Hepatocyte (in vitro differentiated cells): ENCODE measurements around the gene ZNF441.

ENCODE experiments used
- EZH2 ChIP-seq: fragments of 200-600 bp; sonication (generic); IDR thresholded peaks from 2 replicates; pipeline ENCODE4 v1.6.1; 2016; ENCODE audit warnings: antibody characterized with exemption, mild to moderate bottlenecking, borderline replicate concordance
- TF ChIP-seq, protein P1 (sequence below): fragments of 200-600 bp; sonication (generic); IDR thresholded peaks from 2 replicates; pipeline ENCODE4 v1.5.1; 2016; ENCODE audit warnings: antibody characterized with exemption, mild to moderate bottlenecking; ENCODE audit not compliant: poor library complexity

DNA sequence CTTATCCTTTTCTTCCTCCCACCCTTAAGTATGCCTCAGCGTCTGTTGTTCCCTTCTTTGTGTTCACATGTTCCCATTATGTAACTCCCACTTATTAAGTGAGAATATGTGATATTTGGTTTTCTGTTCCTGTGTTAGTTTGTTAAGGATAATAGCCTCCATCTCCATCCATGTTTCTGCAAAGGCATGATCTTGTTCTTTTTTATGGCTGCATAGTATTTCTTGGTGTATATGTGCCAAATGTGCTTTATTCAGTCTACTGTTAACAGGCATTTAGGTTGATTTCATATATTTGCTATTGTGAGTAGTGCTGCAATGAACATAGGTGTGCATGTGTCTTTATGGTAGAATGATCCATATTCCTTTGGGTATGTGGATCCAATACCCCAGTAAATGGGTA is 3.2 kb upstream of the ZNF441 start:
- TF ChIP-seq, protein P1, sequence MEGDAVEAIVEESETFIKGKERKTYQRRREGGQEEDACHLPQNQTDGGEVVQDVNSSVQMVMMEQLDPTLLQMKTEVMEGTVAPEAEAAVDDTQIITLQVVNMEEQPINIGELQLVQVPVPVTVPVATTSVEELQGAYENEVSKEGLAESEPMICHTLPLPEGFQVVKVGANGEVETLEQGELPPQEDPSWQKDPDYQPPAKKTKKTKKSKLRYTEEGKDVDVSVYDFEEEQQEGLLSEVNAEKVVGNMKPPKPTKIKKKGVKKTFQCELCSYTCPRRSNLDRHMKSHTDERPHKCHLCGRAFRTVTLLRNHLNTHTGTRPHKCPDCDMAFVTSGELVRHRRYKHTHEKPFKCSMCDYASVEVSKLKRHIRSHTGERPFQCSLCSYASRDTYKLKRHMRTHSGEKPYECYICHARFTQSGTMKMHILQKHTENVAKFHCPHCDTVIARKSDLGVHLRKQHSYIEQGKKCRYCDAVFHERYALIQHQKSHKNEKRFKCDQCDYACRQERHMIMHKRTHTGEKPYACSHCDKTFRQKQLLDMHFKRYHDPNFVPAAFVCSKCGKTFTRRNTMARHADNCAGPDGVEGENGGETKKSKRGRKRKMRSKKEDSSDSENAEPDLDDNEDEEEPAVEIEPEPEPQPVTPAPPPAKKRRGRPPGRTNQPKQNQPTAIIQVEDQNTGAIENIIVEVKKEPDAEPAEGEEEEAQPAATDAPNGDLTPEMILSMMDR: no peak
- no peak for TF ChIP-seq EZH2
